HCT116 (cell line): Measurements from ENCODE around the gene COL5A2. TPM values are rescaled to one million over a fixed set of nuclear protein-coding genes. Genes with fewer than 3 reads are reported as not detected.

ENCODE experiments used
- ATAC-seq: fragments of 200-7000 bp; cut with Tn5 transposase; 2 replicates; pipeline ENCODE4 v1.9.1; 2020; ENCODE audit warnings: mild to moderate bottlenecking, moderate library complexity
- BruUV-seq: library from RNA; stranded (reverse); fragments of 400-500 nt; replicated peaks from 2 replicates; lab custom pipeline; 2021; lab: Mats Ljungman, UMichigan
- CTCF ChIA-PET: fragments of 300-600 bp; sonication (Branson Sonifier 250); formaldehyde crosslinking; loops from one replicate; lab custom pipeline; 2021; ENCODE audit warnings: antibody characterized with exemption; lab: Charles Lee
- POLR2A ChIA-PET: fragments of 300-600, 350-600 bp; sonication (Branson Sonifier 250); formaldehyde crosslinking; loops from one replicate; lab custom pipeline; 2021; ENCODE audit warnings: antibody characterized with exemption; lab: Charles Lee
- RAD21 ChIA-PET, 2 experiments: fragments of 300-600 bp; sonication (Branson Sonifier 250); formaldehyde crosslinking; loops; one replicate each; lab custom pipeline; 2023; ENCODE audit warnings: low total read pairs in 2 of 2; ENCODE audit not compliant: uncharacterized antibody in 2 of 2, unreplicated experiment in 2 of 2, low non-redundant PET in 1 of 2; lab: Charles Lee
- DNase-seq: peaks from one replicate; pipeline ENCODE4 v3.0.0-alpha.2; 2010; ENCODE audit warnings: low read depth, low spot score
- H2AFZ ChIP-seq: fragments of 200-600 bp; shearing (Covaris generic), sonication (generic); 2 replicates; pipeline ENCODE4 v1.6.1; 2017; ENCODE audit warnings: low read depth, mixed run types, mixed read lengths, antibody characterized with exemption, low read length; ENCODE audit not compliant: poor library complexity, severe bottlenecking
- H3K27ac ChIP-seq: 2 replicates; pipeline ENCODE4 v1.5.1; 2012; ENCODE audit warnings: low read depth, low read length
- H3K27me3 ChIP-seq: fragments of 200-600 bp; sonication (generic); 2 replicates; pipeline ENCODE4 v1.6.1; 2016; ENCODE audit warnings: mixed run types, low read length, mixed read lengths; ENCODE audit not compliant: insufficient read depth
- H3K36me3 ChIP-seq, 2 experiments: fragments of 200-500 bp in 1 of 2; fragments of 200-600 bp in 1 of 2; sonication (Bioruptor generic) in 1 of 2; sonication (generic) in 1 of 2; 2 replicates each; pipeline versions ENCODE4 v1.5.1 to v1.6.1; 2014 to 2016; ENCODE audit warnings: low read length in 2 of 2, inconsistent platforms in 1 of 2, mixed read lengths in 1 of 2, mixed run types in 1 of 2; ENCODE audit not compliant: insufficient read depth in 2 of 2, control insufficient read depth in 1 of 2
- H3K4me1 ChIP-seq, 2 experiments: fragments of 200-600 bp in 1 of 2; sonication (generic) in 1 of 2; 2 replicates each; pipeline versions ENCODE4 v1.5.1 to v1.6.1; 2012 to 2017; ENCODE audit warnings: low read length in 2 of 2, inconsistent platforms in 1 of 2, mild to moderate bottlenecking in 1 of 2, mixed read lengths in 1 of 2, mixed run types in 1 of 2, moderate library complexity in 1 of 2; ENCODE audit not compliant: insufficient read depth in 2 of 2, control insufficient read depth in 1 of 2
- H3K4me2 ChIP-seq: fragments of 200-600 bp; sonication (generic); 2 replicates; pipeline ENCODE4 v1.6.1; 2017; ENCODE audit warnings: mixed run types, low read length, mixed read lengths
- H3K4me3 ChIP-seq, 2 experiments: fragments of 200-600 bp in 1 of 2; sonication (generic) in 1 of 2; replicated peaks in 1 of 2; 2 replicates each; pipeline ENCODE4 v1.5.1; 2011 to 2016; ENCODE audit warnings: low read length in 2 of 2, control low read depth in 1 of 2, low read depth in 1 of 2, mild to moderate bottlenecking in 1 of 2, mixed read lengths in 1 of 2, mixed run types in 1 of 2
- H3K79me2 ChIP-seq: fragments of 200-600 bp; sonication (generic); 2 replicates; pipeline ENCODE4 v1.6.1; 2017; ENCODE audit warnings: mild to moderate bottlenecking, mixed run types, low read length, moderate library complexity, mixed read lengths; ENCODE audit not compliant: insufficient read depth
- H3K9ac ChIP-seq: fragments of 200-600 bp; sonication (generic); 2 replicates; pipeline ENCODE4 v1.6.1; 2016; ENCODE audit warnings: low read length, mixed read lengths
- H3K9me2 ChIP-seq: fragments of 200-600 bp; sonication (generic), shearing (Covaris generic); 2 replicates; pipeline ENCODE4 v1.6.1; 2017; ENCODE audit warnings: mixed run types, mild to moderate bottlenecking, moderate library complexity; ENCODE audit not compliant: insufficient read depth
- H3K9me3 ChIP-seq, 2 experiments: fragments of 200-500 bp in 1 of 2; fragments of 200-600 bp in 1 of 2; sonication (Bioruptor generic) in 1 of 2; sonication (generic) in 1 of 2; 2 replicates each; pipeline ENCODE4 v1.6.1; 2014 to 2017; ENCODE audit warnings: low read length in 2 of 2, mixed read lengths in 2 of 2, inconsistent platforms in 1 of 2, low read depth in 1 of 2, mild to moderate bottlenecking in 1 of 2, mixed run types in 1 of 2, moderate library complexity in 1 of 2; ENCODE audit not compliant: control insufficient read depth in 1 of 2, insufficient read depth in 1 of 2
- H4K20me1 ChIP-seq: fragments of 200-600 bp; sonication (generic), shearing (Covaris generic); 2 replicates; pipeline ENCODE4 v1.6.1; 2017; ENCODE audit warnings: mixed run types, mild to moderate bottlenecking, moderate library complexity; ENCODE audit not compliant: insufficient read depth
- ATF3 ChIP-seq: IDR thresholded peaks from 2 replicates; pipeline ENCODE4 v1.6.1; 2012
- CBX3 ChIP-seq: IDR thresholded peaks from 2 replicates; pipeline ENCODE4 v1.6.1; 2012; ENCODE audit warnings: low read depth
- CEBPB ChIP-seq: IDR thresholded peaks from 2 replicates; pipeline ENCODE4 v1.6.1; 2012; ENCODE audit warnings: low read depth
- CTCF ChIP-seq, 3 experiments: fragments of 200-600 bp in 1 of 3; sonication (generic) in 1 of 3; IDR thresholded peaks in 2 of 3; conservative IDR thresholded peaks in 1 of 3; 2 replicates each; pipeline ENCODE4 v1.5.1; 2012 to 2017; ENCODE audit warnings: low read depth in 2 of 3, low read length in 2 of 3, antibody characterized with exemption in 1 of 3, borderline replicate concordance in 1 of 3, control low read depth in 1 of 3, mild to moderate bottlenecking in 1 of 3, mixed read lengths in 1 of 3, mixed run types in 1 of 3, moderate library complexity in 1 of 3; ENCODE audit not compliant: insufficient read depth in 1 of 3
- EGR1 ChIP-seq: IDR thresholded peaks from 2 replicates; pipeline ENCODE4 v1.6.1; 2012; ENCODE audit warnings: low read depth
- EZH2 ChIP-seq: fragments of 200-600 bp; sonication (generic); IDR thresholded peaks from 2 replicates; pipeline ENCODE4 v1.6.1; 2017; ENCODE audit warnings: antibody characterized with exemption, mixed run types
- EZH2phosphoT487 ChIP-seq: fragments of 200-600 bp; IDR thresholded peaks from 2 replicates; pipeline ENCODE4 v1.6.1; 2018; ENCODE audit warnings: antibody characterized with exemption, borderline replicate concordance
- FOSL1 ChIP-seq: IDR thresholded peaks from 2 replicates; pipeline ENCODE4 v1.6.1; 2012; ENCODE audit warnings: low read depth
- JUND ChIP-seq: IDR thresholded peaks from 2 replicates; pipeline ENCODE4 v1.6.1; 2012
- MAX ChIP-seq: IDR thresholded peaks from 2 replicates; pipeline ENCODE4 v1.6.1; 2012
- POLR2AphosphoS5 ChIP-seq: IDR thresholded peaks from 2 replicates; pipeline ENCODE4 v1.6.1; 2011; ENCODE audit warnings: mild to moderate bottlenecking, low read depth, low read length, moderate library complexity
- RAD21 ChIP-seq: IDR thresholded peaks from 2 replicates; pipeline ENCODE4 v1.6.1; 2012; ENCODE audit warnings: low read depth, mild to moderate bottlenecking
- SIN3A ChIP-seq: IDR thresholded peaks from 2 replicates; pipeline ENCODE4 v1.6.1; 2012; ENCODE audit warnings: low read depth
- SP1 ChIP-seq: IDR thresholded peaks from 2 replicates; pipeline ENCODE4 v1.6.1; 2012; ENCODE audit warnings: low read depth
- TCF7L2 ChIP-seq: IDR thresholded peaks from 2 replicates; pipeline ENCODE4 v1.7.0; 2011; ENCODE audit warnings: borderline replicate concordance, inconsistent platforms; ENCODE audit not compliant: insufficient read depth, insufficient read length; ENCODE audit errors: extremely low read depth
- YY1 ChIP-seq: IDR thresholded peaks from 2 replicates; pipeline ENCODE4 v1.6.1; 2011; ENCODE audit warnings: low read length, low read depth, moderate library complexity, mild to moderate bottlenecking; ENCODE audit not compliant: insufficient replicate concordance; ENCODE audit errors: extremely low read depth
- ZFX ChIP-seq: fragments of 450-650 bp; IDR thresholded peaks from 2 replicates; pipeline ENCODE4 v1.6.1; 2017
- ZNF274 ChIP-seq: fragments of 200-500 bp; sonication (Bioruptor generic); IDR thresholded peaks from 2 replicates; pipeline ENCODE4 v1.6.1; 2014; ENCODE audit warnings: mild to moderate bottlenecking, low read depth, low read length, inconsistent platforms
- intact Hi-C: fragments of 100-400 bp; cut with micrococcal nuclease; formaldehyde crosslinking; loops from 2 replicates; pipeline ENCODE4 v1.10.0; 2022
- total RNA-seq: library from RNA; stranded (reverse); gene quantifications from one replicate; pipeline ENCODE4 v1.2.1, GENCODE V29; 2021; ENCODE audit not compliant: unreplicated experiment

COL5A2 gene
- total RNA-seq, 1 experiment from 2014 or later = 2.3 TPM

- Histone ChIP-seq H3K4me1 (no peaks in the 10 kb centered on the region), H3K36me3 (no peaks in the 10 kb centered on the region), H3K9me3 (no peaks in the 10 kb centered on the region), H3K27ac (no peak overlapping the region), H3K9me2 (no peaks in the 10 kb centered on the region)
- ChIA-PET POLR2A (no interaction called here), CTCF (no interaction called here), RAD21 (no interaction called here)
- ATAC-seq (no peak), DNase-seq (no peak)
- TF ChIP-seq CEBPB = no peak
- no peak for TF ChIP-seq EZH2phosphoT487
- TF ChIP-seq MAX = no peak
- no peak for TF ChIP-seq ZFX
- no peak for TF ChIP-seq EGR1
- TF ChIP-seq JUND = no peak
- TF ChIP-seq RAD21 = no peak
- no peak for TF ChIP-seq POLR2AphosphoS5
- no peak for TF ChIP-seq YY1
- TF ChIP-seq SIN3A = no peak
- TF ChIP-seq, all 23 proteins: peak for 0
- Histone ChIP-seq H3K27me3 (no peaks in the 10 kb centered on the region), H2AFZ (no peak overlapping the region), H3K9ac (no peak overlapping the region), H3K4me3 (no peak overlapping the region), H4K20me1 (no peaks in the 10 kb centered on the region), H3K79me2 (no peaks in the 10 kb centered on the region), H3K4me2 (no peak overlapping the region)
- no TSS peak for BruUV-seq
- intact Hi-C loops = no loop called here
Observed at GRCh38 chr2:189082376-189082975, 97.1 kb downstream of the COL5A2 start.

- ATAC-seq = no peak
- ChIA-PET POLR2A (no interaction called here), RAD21 (no interaction called here)
Observed at GRCh38 chr2:189076572-189076971, 103.0 kb downstream of the COL5A2 start.

More at GRCh38 chr2:189076572-189076971, 103.0 kb downstream of the COL5A2 start:
- no peak overlapping the region for H3K4me3 ChIP-seq
- no peak overlapping the region for H2AFZ ChIP-seq
- no peak for TF ChIP-seq CEBPB
- no peak for TF ChIP-seq CBX3
- no peak for TF ChIP-seq CTCF (IDR thresholded peaks at IDR 0.05 in 2 of 3, conservative IDR thresholded peaks at IDR 0.05 in 1 of 3; ENCODE audit: borderline replicate concordance in 1 of 3, insufficient read depth in 1 of 3, low read depth in 2 of 3, low read length in 2 of 3)
- no peak for TF ChIP-seq ATF3
- TF ChIP-seq FOSL1 = no peak
- no peak for TF ChIP-seq ZNF274
- TF ChIP-seq MAX = no peak
- no peak for TF ChIP-seq EZH2phosphoT487
- no peak for TF ChIP-seq TCF7L2
- TF ChIP-seq POLR2AphosphoS5 = no peak
- TF ChIP-seq YY1 = no peak
- no peak for TF ChIP-seq EZH2
- TF ChIP-seq JUND = no peak
- TF ChIP-seq SP1 = no peak
- no TSS peak for BruUV-seq
- H3K9me2 ChIP-seq = no peaks in the 10 kb centered on the region
- no peaks in the 10 kb centered on the region for H3K79me2 ChIP-seq
- no peak overlapping the region for H3K27ac ChIP-seq
- H3K4me2 ChIP-seq = no peak overlapping the region
- CTCF ChIA-PET = no interaction called here
- H3K36me3 ChIP-seq = no peaks in the 10 kb centered on the region
- H3K27me3 ChIP-seq = no peaks in the 10 kb centered on the region
- H3K9me3 ChIP-seq = no peaks in the 10 kb centered on the region
- no peaks in the 10 kb centered on the region for H4K20me1 ChIP-seq
- H3K4me1 ChIP-seq = no peaks in the 10 kb centered on the region
- no peak for DNase-seq
- intact Hi-C loops = no loop called here
- no peak overlapping the region for H3K9ac ChIP-seq
